ENCODE measurements around the gene CTSA.

Gene CTSA

DNA sequence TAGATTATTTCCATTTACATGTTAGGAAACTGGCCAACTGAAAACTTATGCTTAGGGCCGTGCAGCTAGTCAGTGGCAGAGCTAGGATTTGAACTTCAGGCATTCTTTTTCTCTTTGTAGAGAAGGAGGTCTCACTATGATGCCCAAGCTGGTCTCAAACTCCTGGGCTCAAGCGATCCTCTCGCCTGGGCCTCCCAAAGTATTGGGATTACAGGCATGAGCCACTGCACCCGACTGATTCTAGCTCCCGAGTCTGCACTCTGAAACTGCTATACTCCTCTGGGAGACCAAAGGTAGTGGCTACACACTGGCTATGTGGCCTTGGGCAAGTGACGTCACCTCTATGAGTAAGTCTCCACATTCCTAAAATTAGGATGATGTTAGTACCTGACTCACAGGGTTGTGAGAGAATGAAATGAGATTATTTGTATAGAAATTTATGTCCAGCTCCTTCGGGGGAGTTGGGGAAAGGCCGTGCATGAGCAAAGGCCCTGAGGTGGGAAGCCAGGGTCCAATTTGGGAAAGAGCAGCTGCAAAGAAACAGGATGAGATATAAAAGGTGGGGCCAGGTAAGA, 14.5 kb downstream of the CTSA start:
- FAIRE-seq = no peak

DNA sequence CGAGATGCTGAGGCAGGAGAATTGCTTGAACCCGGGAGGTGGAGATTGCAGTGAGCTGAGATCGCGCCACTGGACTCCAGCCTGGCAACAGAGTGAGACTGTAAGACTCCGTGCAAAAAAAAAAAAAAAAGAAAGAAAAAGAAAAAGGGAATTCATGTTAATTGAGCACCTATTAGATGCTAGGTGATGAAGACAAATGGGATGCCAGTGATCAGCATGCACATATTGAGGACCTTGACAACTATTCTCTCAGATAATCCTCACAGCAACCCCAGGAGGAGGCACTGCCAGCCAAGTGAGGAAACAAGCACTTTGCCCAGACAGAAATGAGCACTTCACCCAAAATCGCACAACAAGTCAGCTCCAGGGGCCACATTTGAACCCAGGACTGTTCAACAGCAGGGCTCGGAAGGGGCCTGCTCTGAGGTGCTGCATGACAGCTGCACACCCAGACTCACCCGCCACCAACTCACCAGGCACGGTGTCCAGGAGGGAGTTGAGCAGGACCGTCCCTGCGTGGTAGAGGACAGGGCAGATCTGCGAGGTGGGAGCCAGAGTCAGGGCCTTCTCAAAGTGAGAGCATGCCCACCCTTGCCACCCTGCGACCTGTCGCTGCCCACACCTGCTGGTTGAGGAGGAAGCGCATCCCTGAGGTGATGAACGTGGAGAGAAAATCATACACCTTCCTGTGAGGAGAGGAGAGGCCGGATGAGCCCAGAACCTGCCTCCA, 16.2 kb downstream of the CTSA start:
- DNase-seq (ENCODE audit: insufficient read length, low spot score) (no peak), FAIRE-seq (no peak)
- TF ChIP-seq, protein P1, sequence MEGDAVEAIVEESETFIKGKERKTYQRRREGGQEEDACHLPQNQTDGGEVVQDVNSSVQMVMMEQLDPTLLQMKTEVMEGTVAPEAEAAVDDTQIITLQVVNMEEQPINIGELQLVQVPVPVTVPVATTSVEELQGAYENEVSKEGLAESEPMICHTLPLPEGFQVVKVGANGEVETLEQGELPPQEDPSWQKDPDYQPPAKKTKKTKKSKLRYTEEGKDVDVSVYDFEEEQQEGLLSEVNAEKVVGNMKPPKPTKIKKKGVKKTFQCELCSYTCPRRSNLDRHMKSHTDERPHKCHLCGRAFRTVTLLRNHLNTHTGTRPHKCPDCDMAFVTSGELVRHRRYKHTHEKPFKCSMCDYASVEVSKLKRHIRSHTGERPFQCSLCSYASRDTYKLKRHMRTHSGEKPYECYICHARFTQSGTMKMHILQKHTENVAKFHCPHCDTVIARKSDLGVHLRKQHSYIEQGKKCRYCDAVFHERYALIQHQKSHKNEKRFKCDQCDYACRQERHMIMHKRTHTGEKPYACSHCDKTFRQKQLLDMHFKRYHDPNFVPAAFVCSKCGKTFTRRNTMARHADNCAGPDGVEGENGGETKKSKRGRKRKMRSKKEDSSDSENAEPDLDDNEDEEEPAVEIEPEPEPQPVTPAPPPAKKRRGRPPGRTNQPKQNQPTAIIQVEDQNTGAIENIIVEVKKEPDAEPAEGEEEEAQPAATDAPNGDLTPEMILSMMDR (IDR thresholded peaks at IDR 0.05; ENCODE audit: insufficient read depth, missing control alignments) = no peak

More for the DNA sequence above, 14.5 kb downstream of the CTSA start:
- DNase-seq (ENCODE audit: insufficient read length, low spot score) = no peak
- TF ChIP-seq, protein P1 (IDR thresholded peaks at IDR 0.05; ENCODE audit: insufficient read depth, missing control alignments) = no peak

DNA sequence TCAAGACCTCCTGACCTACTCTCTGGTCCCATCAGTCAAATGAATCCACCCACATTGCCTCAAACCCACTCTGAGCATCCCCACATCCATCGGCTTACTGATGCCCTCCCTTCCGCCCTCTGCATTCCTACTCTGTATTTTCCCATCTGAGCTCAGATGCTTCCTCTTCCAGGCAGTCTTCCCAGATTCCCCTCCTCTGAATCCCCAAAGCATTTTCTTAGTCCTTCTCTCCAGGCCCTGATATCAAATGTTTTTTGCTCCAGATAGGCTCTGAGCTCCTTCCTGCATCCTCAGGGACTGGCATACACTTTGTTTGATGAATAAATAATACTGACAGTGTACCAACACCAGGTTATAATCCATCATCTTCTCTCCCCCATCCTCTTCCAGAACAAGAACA, 16.9 kb downstream of the CTSA start:
- DNase-seq (ENCODE audit: insufficient read length, low spot score) (no peak), FAIRE-seq (no peak)
- TF ChIP-seq, protein P1 (IDR thresholded peaks at IDR 0.05; ENCODE audit: insufficient read depth, missing control alignments) = no peak

- TF ChIP-seq, protein P1 (IDR thresholded peaks at IDR 0.05; ENCODE audit: insufficient read depth, missing control alignments) = no peak
- FAIRE-seq = no peak
- no peak for DNase-seq (ENCODE audit: insufficient read length, low spot score)
Measured at GRCh38 chr20:45909336-45909808, 18.2 kb downstream of the CTSA start.

DNA sequence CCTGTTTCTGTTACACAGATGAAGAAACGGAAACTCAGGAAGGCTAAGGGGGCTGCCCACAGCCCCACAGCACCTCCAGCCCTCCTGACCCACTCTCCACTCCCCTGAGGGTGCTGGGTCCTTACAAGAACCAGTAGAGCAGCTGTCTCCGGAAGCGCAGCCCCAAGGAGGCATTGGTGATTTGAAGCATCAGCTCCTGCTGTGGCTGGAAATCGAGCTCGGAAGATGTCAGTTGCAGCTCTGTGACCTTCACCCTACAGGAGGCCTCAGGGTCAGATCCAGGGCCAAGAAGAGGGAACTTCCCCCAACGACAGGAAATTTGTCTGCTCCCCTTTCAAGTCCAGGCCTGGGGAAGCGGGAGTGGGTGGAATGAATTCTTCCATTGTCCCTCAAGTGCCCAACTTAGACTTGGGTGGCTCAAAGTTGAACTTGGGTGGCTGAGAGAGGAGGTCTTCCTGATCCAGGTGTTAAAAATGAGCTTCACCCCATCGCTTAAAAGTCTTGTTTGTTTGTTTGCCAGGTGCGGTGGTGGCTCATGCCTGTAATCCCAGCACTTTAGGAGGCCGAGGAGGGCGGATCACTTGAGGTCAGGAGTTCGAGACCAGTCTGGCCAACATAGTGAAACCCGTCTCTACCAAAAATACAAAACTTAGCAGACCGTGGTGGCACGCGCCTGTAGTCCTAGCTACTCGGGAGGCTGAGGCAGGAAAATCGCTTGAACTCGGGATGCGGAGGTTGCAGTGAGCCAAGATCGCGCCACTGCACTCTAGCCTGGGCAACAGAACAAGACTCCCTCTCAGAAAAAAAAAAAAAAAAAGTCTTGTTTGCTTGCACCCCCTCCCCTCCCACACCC, 18.9 kb downstream of the CTSA start:
- FAIRE-seq = no peak
- DNase-seq (ENCODE audit: insufficient read length, low spot score) = no peak
- TF ChIP-seq, protein P1 (IDR thresholded peaks at IDR 0.05; ENCODE audit: insufficient read depth, missing control alignments) = no peak

GRCh38 chr20:45910670-45911485, 19.7 kb downstream of the CTSA start:
- FAIRE-seq = no peak

More at GRCh38 chr20:45910670-45911485, 19.7 kb downstream of the CTSA start:
- DNase-seq (ENCODE audit: insufficient read length, low spot score) = no peak
- TF ChIP-seq, protein P1 (IDR thresholded peaks at IDR 0.05; ENCODE audit: insufficient read depth, missing control alignments) = no peak
